Stomach (tissue), 4 donors: Measurements from ENCODE around the gene ZDHHC16.

ENCODE experiments used
- CTCF ChIP-seq, 7 experiments: fragments of 450-650 bp in 4 of 7; fragments of 200-600 bp in 3 of 7; sonication (generic) in 3 of 7; IDR thresholded peaks; one replicate each; pipeline ENCODE4 v1.5.1; 2016 to 2019; ENCODE audit warnings: antibody characterized with exemption in 7 of 7, control low read depth in 2 of 7, mild to moderate bottlenecking in 1 of 7
- POLR2A ChIP-seq, 4 donors: fragments of 450-650 bp; IDR thresholded peaks; one replicate each; pipeline ENCODE4 v1.6.1; 2016; ENCODE audit warnings: antibody characterized with exemption in 4 of 4, control low read depth in 2 of 4, mild to moderate bottlenecking in 1 of 4, moderate library complexity in 1 of 4
- POLR2AphosphoS5 ChIP-seq, 3 donors: sonication (generic); formaldehyde crosslinking; IDR thresholded peaks; one replicate each; pipeline ENCODE4 v1.6.1; 2016; ENCODE audit warnings: antibody characterized with exemption in 3 of 3

GRCh38 chr10:97502916-97503315 is 56.9 kb downstream of the ZDHHC16 start:
- TF ChIP-seq POLR2AphosphoS5 (IDR thresholded peaks at IDR 0.05) (no peak), POLR2A (IDR thresholded peaks at IDR 0.05) (no peak), CTCF (IDR thresholded peaks at IDR 0.05) (no peak)
